Tongue (tissue), 2 donors: ENCODE data around the gene SLC5A10. TPM values are rescaled to one million over a fixed set of nuclear protein-coding genes. Genes with fewer than 3 reads are reported as not detected.
A peak's percentile ranks its signal among the peaks of the same experiment; 100 is the strongest.
"Not testable (repeated sequence)": the region's sequence is repeated elsewhere in the genome, so short reads cannot be mapped to it uniquely, and the experiment has no call there.

Source experiments
- DNase-seq: peaks from one replicate; pipeline ENCODE4 v3.0.0-alpha.2; 2015
- total RNA-seq: library from RNA; depleted of rRNA; stranded (reverse); fragments of >200 nt; gene quantifications from one replicate; pipeline ENCODE4 v1.2.3, GENCODE V29; 2014

The SLC5A10 gene
- total RNA-seq, 1 donor from 2014 or later: not detected

DNA sequence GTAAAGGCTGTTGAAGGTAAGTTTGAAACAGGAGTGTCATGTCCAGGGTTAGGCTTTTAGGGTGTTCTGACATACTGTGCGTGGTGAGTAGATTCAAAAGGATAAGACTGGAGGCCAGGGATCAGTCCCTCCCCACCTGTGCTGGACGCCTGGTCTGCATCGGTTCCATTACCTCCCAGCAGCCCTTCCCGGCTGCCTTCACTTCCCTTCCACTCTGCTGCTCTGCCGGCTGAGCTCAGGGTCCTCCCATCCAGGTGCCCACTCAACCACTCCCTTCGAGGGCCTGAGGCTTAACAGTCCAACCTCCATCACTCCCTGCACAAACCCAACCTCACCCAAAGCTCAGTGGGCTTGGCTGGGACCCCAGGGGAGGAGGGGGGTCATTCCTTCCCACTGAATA, 4.1 kb upstream of the SLC5A10 start:
- DNase-seq: no peak

DNA sequence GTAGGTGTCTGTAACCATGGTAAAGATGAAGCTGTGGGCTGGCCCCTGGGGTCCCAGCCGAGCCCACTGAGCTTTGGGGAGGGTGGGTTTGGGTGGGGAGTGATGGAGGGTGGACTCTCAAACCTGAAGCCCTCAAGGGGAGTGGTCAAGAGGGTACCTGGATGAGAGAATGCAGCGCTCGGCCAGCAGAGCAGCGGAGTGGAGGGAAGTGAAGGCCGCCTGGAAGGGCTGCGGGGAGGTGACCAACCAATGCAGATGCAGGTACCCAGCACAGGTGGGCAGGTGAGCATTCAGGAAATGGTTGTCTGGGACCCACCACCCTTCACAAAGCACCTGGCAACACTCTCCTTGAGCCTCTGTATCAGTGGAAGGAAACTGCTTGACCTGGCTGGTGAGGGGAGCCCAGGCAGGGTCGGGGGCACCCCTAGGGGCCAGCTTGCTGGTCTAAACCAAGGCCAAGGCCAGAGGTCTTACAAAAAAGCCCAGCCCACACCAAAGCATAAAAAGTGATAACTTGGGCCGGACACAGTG, 3.4 kb upstream of the SLC5A10 start:
- DNase-seq: no peak

DNA sequence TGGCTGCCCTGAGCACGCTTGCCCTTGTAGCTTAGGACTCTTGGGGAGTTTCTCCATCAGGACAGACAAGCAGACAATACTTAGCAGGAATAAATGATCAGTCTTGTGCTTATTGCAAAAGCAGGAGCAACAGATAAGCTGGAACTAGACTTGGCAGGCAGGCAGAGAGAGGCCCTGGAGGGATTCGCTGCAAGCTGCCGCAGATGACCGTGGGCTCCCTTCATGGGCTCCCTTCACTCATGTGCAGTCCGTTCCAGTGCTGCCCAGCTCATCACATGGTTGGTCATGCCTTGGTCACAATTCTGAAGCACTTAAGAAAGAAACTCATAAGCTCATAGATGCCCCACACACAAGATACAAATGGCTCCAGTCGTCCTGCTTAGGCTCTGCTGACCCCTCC, 2.4 kb upstream of the SLC5A10 start:
- no peak for DNase-seq

DNA sequence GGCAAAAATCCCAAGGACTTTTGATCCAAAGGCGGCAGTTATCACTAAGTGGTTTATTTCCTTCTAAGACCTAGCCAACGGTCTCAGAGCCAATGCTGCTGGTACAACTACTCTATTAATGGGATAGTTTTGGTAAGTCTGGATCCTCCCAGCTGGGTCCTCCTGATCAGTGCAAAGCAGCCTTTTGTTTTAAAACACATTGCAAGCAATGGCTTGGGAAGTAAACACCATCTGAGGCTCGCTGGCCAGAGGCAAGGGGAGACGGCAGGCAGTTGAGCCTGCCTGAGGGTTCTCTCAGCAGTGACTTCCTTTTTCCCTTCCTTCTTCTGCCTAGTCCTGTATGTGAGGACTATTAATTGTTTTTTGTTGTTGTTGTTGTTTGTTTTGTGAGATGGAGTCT, 1.6 kb upstream of the SLC5A10 start:
- no peak for DNase-seq

DNA sequence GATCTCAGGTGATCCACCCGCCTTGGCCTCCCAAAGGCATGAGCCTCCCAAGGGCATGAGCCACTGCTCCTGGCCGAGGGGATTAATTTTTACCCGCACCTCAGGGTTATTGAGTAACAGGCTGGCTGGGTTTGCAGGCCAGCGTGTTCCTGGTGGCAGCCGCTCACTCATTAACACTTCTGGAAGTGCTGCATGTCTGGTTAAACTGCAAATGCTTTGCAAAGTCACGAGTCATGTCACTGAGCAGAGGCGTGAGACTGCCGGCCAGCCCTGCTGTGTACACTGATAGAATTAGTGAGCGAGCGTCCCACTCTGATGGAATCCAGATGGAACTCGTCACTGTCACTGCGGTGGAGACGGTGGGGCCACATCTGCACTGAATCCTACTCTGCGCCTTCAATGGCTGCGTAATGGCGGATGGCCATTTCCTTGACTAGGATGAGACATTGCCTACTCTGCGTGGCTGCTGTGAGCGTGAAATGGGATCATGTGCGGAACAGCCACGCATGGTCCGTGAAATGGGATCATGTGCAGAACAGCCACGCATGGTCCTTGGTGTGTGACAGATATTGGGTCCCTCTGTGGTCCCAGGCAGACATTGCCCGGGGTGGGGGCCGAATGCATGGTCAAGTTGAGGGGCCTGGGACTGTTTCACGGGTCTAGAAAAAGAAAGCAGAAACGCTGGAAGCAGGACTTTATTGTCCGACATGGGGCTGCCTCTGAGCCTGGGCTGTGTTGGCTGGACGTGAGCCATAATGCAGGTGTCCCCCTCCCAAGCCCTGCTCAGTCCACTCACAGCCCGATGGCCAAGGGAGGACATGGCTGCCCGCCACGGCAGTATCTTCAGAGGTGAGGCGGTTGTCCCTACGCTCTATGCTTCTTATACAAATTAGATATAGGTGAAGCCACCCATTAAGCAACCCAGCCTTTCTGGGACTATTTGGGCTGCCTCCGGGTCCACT, 740 bp upstream of the SLC5A10 start:
- DNase-seq: no peak

DNA sequence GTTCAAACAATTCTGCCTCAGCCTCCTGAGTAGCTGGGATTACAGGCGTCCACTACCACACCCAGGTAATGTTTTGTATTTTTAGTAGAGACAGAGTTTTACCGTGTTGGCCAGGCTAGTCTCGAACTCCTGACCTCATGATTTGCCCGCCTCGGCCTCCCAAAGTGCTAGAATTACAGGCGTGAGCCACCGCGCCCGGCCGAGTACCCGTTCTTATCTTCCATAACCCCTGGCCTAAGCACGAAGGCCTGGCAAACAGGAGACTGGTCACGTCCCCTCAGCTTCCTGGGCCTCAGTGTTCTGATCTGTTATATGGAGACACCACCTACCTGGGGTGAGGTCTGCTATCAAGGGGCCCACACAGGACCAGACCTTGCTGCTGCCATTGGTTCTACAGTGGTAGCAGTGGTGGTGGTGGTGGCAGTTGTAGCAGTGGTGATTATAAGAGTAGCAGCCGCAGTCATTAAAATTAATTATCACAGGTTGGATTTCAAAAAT, 1.3 kb downstream of the SLC5A10 start:
- no peak for DNase-seq

DNA sequence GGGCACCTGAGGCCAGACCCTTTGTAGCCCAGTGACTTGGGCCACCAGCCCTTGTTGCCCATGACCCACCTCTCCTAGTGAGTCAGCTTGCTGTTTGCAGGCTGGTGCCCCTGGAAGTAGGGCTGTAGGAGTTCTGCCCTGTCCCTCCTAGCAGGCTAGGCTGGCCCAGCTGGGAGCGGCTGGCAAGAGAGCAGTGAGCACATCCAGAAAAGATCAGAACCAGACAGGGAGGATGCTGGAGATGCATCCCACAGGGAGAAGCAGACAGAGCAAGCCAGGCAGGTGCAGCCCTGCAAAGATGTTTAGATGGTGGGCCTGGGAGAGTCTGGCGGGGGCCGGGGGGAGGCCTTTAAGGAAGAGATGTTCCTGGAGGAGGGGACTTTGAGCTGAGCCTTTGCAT, 2.4 kb downstream of the SLC5A10 start:
- no peak for DNase-seq

DNA sequence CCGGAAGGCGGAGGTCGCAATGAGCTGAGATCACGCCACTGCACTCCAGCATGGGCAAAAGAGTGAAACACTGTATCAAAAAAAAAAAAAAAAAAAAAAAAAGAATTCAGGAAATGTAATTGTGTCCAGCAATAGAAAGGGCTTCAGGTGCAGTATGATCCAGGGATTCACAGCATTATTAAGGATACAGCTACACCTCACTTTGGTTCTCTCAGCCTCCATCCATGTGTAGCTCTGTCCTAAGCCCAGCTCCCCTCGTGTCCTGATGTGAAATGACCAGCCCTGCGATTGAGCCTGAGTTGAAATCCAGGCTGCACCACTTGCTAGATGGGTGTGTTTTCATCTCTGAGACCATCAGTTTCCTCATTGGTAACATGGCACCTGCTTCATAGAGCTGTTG, 3.0 kb downstream of the SLC5A10 start:
- no peak for DNase-seq

DNA sequence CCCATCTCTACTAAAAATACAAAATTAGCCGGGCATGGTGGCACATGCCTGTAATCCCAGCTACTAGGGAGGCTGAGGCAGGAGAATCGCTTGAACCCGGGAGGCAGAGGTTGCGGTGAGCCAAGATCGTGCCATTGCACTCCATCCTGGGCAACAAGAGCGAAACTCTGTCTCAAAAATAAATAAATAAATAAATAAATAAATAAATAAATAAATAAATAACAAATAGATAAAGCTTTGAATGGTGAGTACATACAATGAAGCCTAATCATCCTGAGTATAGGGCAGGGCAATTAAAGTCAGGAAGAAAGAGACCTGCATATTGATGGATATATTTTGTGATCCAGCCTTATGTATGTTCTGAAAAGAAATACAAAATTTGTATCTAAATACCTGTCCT, 4.1 kb downstream of the SLC5A10 start:
- DNase-seq: not testable (repeated sequence)

DNA sequence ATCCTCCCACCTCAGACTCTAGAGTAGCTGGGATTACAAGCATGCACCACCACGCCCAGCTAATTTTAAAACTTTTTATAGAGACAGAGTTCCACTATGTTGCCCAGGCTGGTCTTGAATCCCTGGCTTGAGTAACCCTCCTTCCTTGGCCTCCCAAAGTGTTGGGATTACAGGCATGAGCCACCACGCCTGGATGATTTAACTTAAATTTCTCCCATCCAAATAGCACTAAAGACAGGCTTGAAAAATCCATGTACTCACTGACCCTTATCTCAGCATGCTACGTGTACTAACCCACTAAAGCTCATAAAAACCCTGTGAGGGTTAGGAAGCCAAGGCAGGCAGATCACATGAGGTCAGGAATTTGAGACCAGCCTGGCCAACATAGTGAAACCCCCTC, 4.6 kb downstream of the SLC5A10 start:
- DNase-seq: no peak

DNA sequence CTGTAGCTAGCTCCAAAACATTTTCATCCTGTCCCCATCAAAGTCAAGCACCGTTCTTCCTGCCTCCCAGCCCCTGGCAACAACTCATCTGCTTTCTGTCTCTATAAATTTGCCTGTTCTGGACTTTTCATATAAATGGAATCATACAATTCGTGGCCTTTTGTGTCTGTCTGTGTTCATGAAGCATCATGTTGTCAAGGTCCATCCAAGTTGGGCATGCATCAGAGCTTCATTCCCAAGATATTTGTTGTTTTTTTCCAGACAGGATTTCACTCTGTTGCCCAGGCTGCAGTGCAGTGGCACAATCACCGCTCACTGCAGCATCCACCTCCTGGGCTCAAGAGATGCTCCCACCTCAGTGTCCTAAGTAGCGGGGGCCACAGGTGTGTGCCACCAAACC, 5.9 kb downstream of the SLC5A10 start:
- DNase-seq: no peak

DNA sequence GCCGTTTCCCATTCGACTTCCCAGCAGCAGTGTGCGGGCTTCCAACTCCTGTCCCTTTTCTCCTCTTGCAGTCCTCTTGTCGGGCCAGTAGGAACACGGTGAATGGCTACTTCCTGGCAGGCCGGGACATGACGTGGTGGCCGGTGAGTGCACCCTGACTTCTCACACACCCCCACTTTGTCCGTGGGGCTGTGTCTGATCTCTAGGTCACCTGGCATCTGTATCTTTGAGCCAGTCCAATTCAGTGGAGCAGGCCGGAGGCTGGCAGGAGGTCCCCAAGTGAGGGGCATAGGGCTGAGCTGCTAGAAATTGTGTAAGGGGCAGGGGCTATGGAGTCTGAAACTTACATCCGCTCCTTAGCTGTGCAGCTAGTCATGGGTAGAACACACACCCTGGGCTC, 6.6 kb downstream of the SLC5A10 start:
- no peak for DNase-seq

DNA sequence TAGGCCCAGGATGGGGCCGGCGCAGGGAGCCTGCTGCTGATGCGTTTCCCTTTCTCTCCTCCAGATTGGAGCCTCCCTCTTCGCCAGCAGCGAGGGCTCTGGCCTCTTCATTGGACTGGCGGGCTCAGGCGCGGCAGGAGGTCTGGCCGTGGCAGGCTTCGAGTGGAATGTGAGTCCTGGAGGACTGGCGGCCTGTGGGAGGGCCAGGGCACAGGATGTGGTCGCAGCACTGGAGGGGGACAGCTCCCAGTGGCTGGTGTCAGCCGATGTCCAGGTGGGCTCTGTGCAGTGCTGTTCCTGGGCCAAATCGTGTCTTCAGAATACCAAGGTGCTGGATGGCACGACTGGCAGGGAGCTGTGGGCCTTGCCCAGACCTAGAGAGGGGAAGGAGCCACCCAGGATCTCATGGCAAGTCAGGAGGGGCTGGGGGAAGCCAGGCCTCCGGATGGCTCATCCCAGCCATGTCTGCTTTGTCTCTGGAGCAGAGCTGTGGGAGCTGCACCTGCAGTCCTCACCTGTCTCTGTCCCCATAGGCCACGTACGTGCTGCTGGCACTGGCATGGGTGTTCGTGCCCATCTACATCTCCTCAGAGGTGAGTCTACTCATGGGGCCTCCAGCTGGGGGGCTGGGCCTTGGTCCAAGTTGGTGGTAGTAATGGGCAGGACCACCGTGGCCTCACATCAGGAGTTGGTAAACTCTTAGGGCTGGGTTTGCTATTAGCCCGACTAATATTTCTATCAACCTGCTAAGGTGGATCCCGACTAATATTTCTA, 7.3 kb downstream of the SLC5A10 start:
- no peak for DNase-seq

DNA sequence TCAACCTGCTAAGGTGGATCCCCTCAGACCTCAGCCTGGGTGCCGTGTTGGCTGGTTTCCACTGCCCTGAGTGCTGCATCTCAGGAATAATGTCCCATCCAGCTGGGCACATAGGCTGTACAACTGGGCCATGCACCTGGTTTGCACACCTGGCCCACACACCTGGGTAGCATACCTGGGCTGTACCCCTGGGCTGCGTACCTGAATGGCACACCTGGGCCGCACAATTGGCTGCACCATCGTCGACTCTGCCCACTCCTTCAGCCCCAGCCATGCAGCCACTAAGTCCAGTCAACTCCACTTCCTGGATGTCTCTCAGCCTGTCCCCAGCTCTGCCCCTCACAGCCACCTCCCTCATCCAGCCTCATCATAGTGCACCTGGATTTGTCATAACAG, 7.9 kb downstream of the SLC5A10 start:
- no peak for DNase-seq

DNA sequence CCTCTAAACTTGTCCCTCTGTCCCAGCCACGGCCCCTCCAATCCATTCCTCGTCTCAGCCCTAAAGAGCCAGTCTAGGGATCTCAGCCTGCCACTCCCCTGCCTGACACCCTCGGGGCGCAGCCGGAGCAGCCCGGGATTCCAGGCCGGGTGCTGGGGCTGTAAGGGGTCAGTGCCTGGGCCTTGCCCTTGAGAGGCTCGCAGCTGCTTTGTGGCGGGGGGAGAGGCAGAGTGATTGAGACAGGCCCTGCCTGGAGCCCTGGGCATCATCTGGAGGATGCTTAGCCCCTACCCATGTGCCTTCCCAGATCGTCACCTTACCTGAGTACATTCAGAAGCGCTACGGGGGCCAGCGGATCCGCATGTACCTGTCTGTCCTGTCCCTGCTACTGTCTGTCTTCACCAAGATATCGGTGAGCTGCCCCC, 8.3 kb downstream of the SLC5A10 start:
- no peak for DNase-seq

DNA sequence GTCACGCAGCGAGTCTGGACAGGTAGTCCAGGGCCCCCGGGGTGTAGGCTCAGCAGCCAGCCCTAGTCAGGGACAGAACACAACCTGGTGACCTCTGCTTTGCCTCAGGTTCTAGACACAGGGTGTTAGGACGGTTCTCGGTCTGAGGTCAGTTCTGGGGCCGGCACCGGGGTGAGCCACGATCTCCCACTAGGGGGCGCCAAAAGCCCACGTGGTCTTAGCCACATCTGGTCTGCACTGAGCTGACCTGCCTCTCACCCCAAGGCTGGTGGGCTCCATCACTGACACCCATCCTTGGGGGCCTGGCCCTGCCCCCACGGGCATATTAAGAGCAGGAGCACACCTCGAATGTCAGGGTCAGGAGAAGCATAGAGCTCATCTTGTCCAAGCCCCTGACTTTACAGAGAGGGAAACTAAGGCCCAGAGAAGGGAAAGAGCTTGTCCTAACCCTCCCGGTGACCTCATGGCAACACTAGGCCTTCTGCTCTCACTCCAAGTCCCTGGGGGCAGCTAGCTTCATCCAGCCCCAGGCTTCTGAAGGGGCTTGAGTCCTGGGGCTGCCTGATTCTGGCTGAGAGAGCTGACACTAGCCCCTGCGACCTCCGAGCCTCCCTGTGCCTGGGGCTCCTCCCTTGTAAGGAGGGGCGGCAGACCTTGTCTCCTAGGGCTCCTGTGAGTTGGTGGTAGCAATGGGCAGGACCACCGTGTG, 9.0 kb downstream of the SLC5A10 start:
- peak; percentile 80 for DNase-seq

DNA sequence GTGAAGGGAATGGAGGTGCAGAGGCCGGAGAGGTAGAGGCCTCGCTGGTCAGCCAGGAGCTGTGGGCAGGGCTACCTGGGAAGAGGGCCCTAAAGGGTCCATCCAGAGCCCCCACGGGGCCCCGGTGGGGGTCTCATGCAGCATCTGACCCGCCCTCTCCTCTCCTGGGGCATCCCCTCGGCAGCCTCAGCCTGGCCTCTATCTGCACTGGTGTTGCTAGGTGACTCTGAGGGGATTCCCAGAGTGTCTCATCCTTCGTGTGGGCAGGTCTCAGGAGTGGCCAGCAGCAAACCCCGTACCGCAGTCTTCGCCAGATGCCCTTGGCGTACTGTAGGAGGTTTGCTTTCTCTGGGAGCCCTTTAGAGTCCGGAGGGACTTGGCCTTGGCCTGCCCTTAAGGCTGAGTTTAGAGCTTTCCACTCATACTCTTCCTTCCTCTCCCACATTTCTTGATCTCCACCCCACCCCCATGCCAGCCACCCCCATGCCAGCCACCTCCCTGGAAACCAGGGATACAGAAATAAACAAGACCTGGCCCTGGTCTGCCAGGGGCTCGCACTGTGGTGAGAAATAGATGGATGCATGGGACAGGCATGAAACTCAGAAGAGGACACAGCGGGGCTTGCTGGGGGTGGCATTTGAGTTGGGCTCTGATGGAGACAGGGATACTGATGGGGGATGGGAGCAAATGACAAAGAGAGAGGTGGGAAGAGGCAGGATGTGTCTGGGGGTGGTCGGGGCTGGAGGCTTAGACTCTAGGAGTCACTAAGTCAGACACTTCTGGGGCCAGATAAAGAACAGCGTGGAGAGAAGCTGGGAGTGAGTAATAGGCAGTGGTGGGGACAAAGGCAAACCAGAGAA, 9.9 kb downstream of the SLC5A10 start:
- no peak for DNase-seq

DNA sequence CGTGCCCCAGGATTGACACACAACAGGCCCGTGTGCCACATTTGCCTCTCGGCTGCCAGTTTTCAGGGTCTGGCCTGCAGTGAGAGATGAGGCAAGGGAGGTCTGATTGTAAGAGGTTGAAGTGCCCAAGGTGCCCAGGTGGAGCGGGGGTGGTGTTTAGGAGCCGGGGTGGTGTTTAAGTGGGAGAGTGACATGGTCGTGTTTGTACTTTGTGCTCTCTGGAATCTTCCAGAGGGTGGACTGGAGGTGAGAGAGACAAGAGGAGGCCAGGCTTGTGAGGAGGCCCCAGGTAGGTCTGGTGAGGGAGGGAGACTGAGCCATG, 10.5 kb downstream of the SLC5A10 start:
- no peak for DNase-seq

DNA sequence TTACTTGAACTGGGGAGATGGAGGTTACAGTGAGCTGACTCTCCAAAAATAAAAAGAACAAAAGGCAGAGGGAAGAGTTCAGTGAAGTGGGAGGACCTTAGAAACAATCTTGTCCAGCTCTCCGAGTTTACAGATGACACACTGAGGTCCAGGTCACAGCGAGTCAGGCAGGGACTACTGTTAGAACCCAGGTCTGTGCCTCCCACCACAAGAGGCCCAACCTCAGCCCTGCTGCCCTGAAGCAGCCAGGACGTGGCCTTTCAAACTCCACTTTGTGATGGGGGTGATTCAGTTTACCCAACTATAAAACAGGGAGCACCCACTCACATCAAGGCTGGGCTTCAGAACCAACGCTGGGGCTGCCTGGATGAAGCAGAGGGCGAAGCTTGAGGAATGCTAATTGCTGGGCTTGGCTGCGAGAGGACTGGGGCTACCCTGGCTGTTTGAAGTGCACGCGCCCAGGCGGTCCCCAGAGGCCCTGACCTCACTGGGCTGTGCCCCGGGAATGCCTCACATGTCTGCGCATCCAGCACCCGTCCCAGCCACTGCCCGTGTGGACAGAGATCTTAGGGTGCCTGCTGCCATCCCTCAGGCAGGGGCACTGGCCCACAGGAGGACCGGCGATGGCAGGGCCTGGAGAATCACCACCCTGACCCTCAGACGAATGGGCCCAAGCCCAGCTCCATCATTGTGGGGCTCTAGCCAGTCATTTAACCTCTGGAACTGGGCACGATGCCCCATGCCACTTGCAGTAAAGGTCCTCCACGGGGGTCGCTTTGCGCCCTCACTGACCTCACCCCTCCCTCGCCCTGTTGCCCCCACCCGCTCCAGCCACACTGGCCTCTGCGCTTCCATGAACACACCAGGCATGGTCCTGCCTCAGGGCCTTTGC, 11.4 kb downstream of the SLC5A10 start:
- DNase-seq: no peak

DNA sequence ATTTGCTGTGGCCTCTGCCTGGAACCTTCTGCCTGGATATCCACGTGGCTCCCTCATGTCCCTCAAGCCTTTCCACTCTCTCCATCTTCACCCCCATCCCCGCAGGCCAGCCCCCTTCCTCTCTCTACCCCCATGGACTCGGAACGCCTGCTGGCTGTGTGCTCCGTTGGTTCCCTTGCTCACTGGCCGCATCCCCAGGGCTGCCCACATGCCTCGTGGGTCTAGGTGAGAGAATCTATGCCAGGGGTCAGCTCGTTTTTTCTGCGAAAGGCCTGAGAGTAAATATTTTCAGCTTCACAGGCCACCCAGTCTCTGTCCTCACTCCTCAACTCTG, 12.0 kb downstream of the SLC5A10 start:
- DNase-seq: no peak

DNA sequence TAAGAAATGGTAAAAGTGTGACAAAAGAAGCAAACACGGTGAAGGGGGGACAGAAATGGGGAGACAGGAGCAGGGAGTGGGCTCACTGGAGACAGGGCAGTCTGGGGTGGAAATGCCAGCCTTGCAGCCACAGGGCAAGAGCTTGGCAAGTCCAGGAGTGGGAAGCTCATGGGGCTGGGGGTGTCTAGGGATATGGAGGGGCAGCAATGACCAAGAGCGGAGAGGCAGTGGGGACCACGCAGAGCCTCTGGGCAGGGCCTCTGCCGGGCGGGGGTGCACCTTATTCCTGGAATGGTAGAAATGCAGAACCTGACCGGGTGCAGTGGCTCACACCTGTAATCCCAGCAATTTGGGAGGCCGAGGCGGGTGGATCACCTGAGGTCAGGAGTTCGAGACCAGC, 12.6 kb downstream of the SLC5A10 start:
- no peak for DNase-seq
